ENCODE data around the gene RBPJL.

Gene RBPJL

GRCh38 chr20:45318948-45319347 lies 12.3 kb downstream of the RBPJL start:
- DNase-seq = no peak

GRCh38 chr20:45320948-45321595 lies 14.4 kb downstream of the RBPJL start:
- no peak for DNase-seq

GRCh38 chr20:45322952-45323383 lies 16.3 kb downstream of the RBPJL start:
- peak; percentile 30 for DNase-seq

GRCh38 chr20:45323731-45324130 lies 17.1 kb downstream of the RBPJL start:
- no peak for DNase-seq

GRCh38 chr20:45325371-45325770 lies 18.7 kb downstream of the RBPJL start:
- DNase-seq = peak; percentile 61

GRCh38 chr20:45328451-45328850 lies 21.8 kb downstream of the RBPJL start:
- no peak for DNase-seq

- no peak for DNase-seq
Measured at GRCh38 chr20:45329497-45330319, 23.1 kb downstream of the RBPJL start.

- no peak for DNase-seq
Measured at GRCh38 chr20:45330476-45330875, 23.8 kb downstream of the RBPJL start.

- DNase-seq = no peak
Measured at GRCh38 chr20:45336530-45337366, 30.1 kb downstream of the RBPJL start.

- DNase-seq = peak; percentile 24
Measured at GRCh38 chr20:45337367-45338120, 30.9 kb downstream of the RBPJL start.

GRCh38 chr20:45338121-45339030 lies 31.7 kb downstream of the RBPJL start:
- peak; percentile 35 for DNase-seq

- DNase-seq = no peak
Measured at GRCh38 chr20:45339084-45339483, 32.4 kb downstream of the RBPJL start.

GRCh38 chr20:45339799-45340198 lies 33.2 kb downstream of the RBPJL start:
- DNase-seq = no peak

- no peak for DNase-seq
Measured at GRCh38 chr20:45340236-45340847, 33.7 kb downstream of the RBPJL start.

- DNase-seq = no peak
Measured at GRCh38 chr20:45340951-45341350, 34.3 kb downstream of the RBPJL start.

- no peak for DNase-seq
Measured at GRCh38 chr20:45341579-45341938, 34.9 kb downstream of the RBPJL start.

- DNase-seq = peak; percentile 58
Measured at GRCh38 chr20:45341939-45342854, 35.6 kb downstream of the RBPJL start.

- DNase-seq = no peak
Measured at GRCh38 chr20:45342855-45343531, 36.4 kb downstream of the RBPJL start.

- no peak for DNase-seq
Measured at GRCh38 chr20:45343532-45344167, 37.0 kb downstream of the RBPJL start.
